LNCaP clone FGC (cell line): ENCODE results near the gene FBXW7.

ENCODE experiments used
- DNase-seq: peaks from one replicate; pipeline ENCODE4 v3.0.0-alpha.2; 2011; ENCODE audit warnings: low read depth
- H3K4me3 ChIP-seq: 2 replicates; pipeline ENCODE4 v1.5.1; 2011; ENCODE audit warnings: mild to moderate bottlenecking, low read depth, low read length, control low read depth
- CTCF ChIP-seq: IDR thresholded peaks from 2 replicates; pipeline ENCODE4 v1.5.1; 2012; ENCODE audit warnings: mild to moderate bottlenecking; ENCODE audit not compliant: control insufficient read depth, insufficient read depth; ENCODE audit errors: extremely low read depth

FBXW7 gene

GRCh38 chr4:152535903-152536544, at the start of gene FBXW7:
TSS of gene FBXW7 (minus strand) at chr4:152536092. CDS start at chr4:152411803, 124,289 bp downstream.
- peak; percentile 95 for DNase-seq
- H3K4me3 ChIP-seq = peak within 1 kb of the TSS; percentile 99
- no peak for TF ChIP-seq CTCF

- TF ChIP-seq CTCF = no peak
- DNase-seq = no peak
- H3K4me3 ChIP-seq = no peak overlapping the region
Observed at GRCh38 chr4:152585023-152585441, 49.1 kb upstream of the FBXW7 start.

GRCh38 chr4:152581536-152582160, 45.8 kb upstream of the FBXW7 start:
- DNase-seq = no peak
- H3K4me3 ChIP-seq = no peak overlapping the region
- TF ChIP-seq CTCF = no peak

- H3K4me3 ChIP-seq = no peak overlapping the region
- DNase-seq = no peak
- TF ChIP-seq CTCF = no peak
Observed at GRCh38 chr4:152579916-152580315, 44.0 kb upstream of the FBXW7 start.

GRCh38 chr4:152579107-152579764, 43.3 kb upstream of the FBXW7 start:
- DNase-seq = no peak
- H3K4me3 ChIP-seq = no peak overlapping the region
- TF ChIP-seq CTCF = no peak

GRCh38 chr4:152578670-152579069, 42.8 kb upstream of the FBXW7 start:
- no peak overlapping the region for H3K4me3 ChIP-seq
- no peak for DNase-seq
- TF ChIP-seq CTCF = no peak
